ENCODE results near the gene KRT80. TPM values are rescaled to one million over a fixed set of nuclear protein-coding genes. Genes with fewer than 3 reads are reported as not detected.

KRT80 gene
- total and polyA plus RNA-seq, 2 of the 13 experiments (the other 11 are each of a cell fraction or from before 2014, with no cell fraction given), result 0.27 to 0.53 TPM

DNA sequence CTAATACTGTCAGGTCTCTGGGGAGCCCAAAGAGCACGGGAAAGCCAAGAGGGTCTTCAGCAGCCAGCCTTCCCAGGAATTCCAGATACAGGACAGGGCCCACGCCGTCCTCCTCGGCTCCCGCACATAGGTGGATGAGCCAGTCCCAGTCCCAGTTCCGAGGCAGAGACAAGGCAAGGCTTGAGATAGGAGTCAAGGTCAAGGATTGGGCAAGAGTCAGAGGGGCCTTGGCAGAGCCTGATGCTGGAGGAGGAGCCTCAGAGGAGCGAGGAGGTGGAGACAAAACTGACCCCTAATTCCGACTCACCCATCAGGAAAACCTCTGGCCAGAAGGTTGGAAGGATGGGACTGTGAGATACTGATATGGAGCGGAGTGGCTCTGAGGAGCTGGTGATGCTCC lies 21.0 kb downstream of the KRT80 start (continued):
- TF ChIP-seq HINFP (CRISPR knock-in tag; IDR thresholded peaks at IDR 0.05; ENCODE audit: low read depth) (no peak), RERE (CRISPR knock-in tag; IDR thresholded peaks at IDR 0.05; ENCODE audit: low read depth) (no peak), IRX3 (CRISPR knock-in tag; IDR thresholded peaks at IDR 0.05; ENCODE audit: borderline replicate concordance, low read depth) (no peak), SALL1 (CRISPR knock-in tag; IDR thresholded peaks at IDR 0.05) (no peak), ZFY (CRISPR knock-in tag; IDR thresholded peaks at IDR 0.05) (no peak), ZFP41 (CRISPR knock-in tag; IDR thresholded peaks at IDR 0.05; ENCODE audit: borderline replicate concordance) (no peak), BCL6 (CRISPR knock-in tag; IDR thresholded peaks at IDR 0.05) (no peak), RFX5 (IDR thresholded peaks at IDR 0.05; ENCODE audit: low read depth, low read length) (no peak), SETDB1 (CRISPR knock-in tag; IDR thresholded peaks at IDR 0.05; ENCODE audit: borderline replicate concordance) (no peak), TARDBP (CRISPR knock-in tag; IDR thresholded peaks at IDR 0.05) (no peak)
- TF ChIP-seq, protein P1, sequence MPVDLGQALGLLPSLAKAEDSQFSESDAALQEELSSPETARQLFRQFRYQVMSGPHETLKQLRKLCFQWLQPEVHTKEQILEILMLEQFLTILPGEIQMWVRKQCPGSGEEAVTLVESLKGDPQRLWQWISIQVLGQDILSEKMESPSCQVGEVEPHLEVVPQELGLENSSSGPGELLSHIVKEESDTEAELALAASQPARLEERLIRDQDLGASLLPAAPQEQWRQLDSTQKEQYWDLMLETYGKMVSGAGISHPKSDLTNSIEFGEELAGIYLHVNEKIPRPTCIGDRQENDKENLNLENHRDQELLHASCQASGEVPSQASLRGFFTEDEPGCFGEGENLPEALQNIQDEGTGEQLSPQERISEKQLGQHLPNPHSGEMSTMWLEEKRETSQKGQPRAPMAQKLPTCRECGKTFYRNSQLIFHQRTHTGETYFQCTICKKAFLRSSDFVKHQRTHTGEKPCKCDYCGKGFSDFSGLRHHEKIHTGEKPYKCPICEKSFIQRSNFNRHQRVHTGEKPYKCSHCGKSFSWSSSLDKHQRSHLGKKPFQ (CRISPR knock-in tag; IDR thresholded peaks at IDR 0.05; ENCODE audit: insufficient replicate concordance), result no peak
